ENCODE data around the gene MRPL48.

The MRPL48 gene

DNA sequence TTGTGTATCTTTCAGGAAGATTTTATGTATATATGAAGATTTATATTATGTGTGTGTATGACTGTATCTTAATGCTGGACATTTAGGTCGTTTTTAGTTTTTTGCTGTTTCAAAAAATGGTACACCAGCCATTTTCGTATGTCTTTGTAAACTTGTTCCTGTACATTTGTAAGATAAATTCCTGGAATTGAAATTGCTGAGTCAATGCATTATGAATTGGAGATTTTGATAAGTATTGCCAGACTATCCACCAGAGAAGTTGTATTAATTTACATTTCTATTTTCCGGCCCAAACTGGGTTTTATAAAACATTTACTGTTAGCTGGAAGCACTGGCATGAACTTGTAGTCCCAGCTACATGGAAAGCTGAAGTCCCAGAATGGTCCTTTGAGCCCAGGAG lies 24.6 kb downstream of the MRPL48 start:
- DNase-seq = no peak
- intact Hi-C loops (cut with DNase I) = no loop called here

- no peak for DNase-seq
- intact Hi-C loops (cut with DNase I) = no loop called here
Measured at GRCh38 chr11:73814812-73815211, 27.1 kb downstream of the MRPL48 start.

- no peak for DNase-seq
- intact Hi-C loops (cut with DNase I) = no loop called here
Measured at GRCh38 chr11:73818846-73819245, 31.2 kb downstream of the MRPL48 start.

- no peak for DNase-seq
- intact Hi-C loops (cut with DNase I) = no loop called here
Measured at GRCh38 chr11:73830261-73830660, 42.6 kb downstream of the MRPL48 start.

GRCh38 chr11:73833067-73833466 lies 45.4 kb downstream of the MRPL48 start:
- intact Hi-C loops (cut with DNase I) = no loop called here
- DNase-seq = no peak

GRCh38 chr11:73838443-73839122 lies 50.9 kb downstream of the MRPL48 start:
- intact Hi-C loops (cut with DNase I) = no loop called here
- DNase-seq = no peak

GRCh38 chr11:73839123-73839457 lies 51.4 kb downstream of the MRPL48 start:
- intact Hi-C loops (cut with DNase I) = no loop called here
- DNase-seq = no peak

- intact Hi-C loops (cut with DNase I) = no loop called here
- DNase-seq = no peak
Measured at GRCh38 chr11:73851046-73851764, 63.5 kb downstream of the MRPL48 start.

DNA sequence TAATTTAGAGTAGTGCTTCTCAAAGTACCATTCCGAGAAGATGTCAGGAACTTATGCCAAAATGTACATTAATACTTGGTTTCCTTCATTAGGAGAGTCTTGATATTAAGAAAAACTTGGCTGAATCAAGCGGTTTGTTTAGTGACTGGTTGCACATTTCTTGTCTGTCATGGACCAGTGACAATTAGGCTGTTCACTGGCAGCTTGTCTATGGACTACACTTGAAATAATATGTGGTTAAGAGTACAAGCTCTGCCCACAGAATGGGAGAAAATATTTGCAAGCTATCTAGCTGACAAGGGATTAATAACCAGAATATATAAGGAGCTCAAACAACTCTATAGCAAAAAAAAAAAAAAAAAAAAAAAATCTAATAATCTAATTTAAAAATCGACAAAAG lies 64.4 kb downstream of the MRPL48 start:
- no peak for DNase-seq
- intact Hi-C loops (cut with DNase I) = no loop called here

DNA sequence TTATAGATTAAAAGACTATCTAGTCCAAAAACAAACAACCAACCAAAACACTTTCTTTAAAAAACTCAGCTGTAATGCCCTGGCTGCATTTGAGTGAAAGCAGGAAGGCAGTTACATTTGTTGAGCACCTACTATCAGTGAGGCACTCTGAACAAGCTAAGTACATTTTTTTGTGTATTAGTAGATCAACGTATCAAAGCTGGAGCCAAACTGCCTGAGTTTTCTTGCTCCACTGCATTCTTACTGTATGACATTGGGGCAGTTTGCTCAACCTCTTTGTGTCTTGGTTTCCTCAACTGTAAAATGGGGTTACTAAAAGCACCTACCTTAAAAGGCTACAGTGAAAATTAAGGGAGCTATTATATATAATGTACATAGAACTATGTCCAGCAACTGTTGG lies 67.0 kb downstream of the MRPL48 start:
- no peak for DNase-seq
- intact Hi-C loops (cut with DNase I) = no loop called here

DNA sequence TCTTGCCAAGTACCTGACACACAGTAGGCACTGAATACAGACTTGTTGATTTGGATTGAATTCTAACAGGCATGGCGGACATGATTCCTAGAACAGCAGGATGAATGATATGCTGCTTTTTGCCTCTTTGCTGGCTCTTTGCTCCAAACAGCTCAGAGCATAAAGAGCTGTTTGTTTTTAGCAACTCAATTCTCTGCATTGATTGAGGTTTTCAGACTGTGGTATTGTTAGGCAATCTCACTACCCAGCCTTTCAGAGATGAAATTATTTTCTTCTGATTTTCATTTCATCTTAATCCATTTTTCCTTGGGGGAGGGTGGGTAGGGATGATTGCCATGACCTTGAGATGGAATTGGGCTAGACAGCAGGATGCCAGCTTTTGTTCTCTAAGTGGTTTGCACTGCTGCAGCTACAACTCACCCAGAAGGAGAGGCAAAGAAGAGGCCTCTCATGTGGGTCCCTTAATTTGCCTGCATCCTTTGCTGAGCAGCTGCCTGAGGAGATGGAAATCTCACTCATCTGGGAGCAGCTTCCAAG lies 68.4 kb downstream of the MRPL48 start:
- intact Hi-C loops (cut with DNase I) = no loop called here
- DNase-seq = peak in 34 of 42 donors; percentile 4 to 76 (median 39)

GRCh38 chr11:73859671-73860070 lies 72.0 kb downstream of the MRPL48 start:
- intact Hi-C loops (cut with DNase I) = no loop called here
- DNase-seq = no peak

DNA sequence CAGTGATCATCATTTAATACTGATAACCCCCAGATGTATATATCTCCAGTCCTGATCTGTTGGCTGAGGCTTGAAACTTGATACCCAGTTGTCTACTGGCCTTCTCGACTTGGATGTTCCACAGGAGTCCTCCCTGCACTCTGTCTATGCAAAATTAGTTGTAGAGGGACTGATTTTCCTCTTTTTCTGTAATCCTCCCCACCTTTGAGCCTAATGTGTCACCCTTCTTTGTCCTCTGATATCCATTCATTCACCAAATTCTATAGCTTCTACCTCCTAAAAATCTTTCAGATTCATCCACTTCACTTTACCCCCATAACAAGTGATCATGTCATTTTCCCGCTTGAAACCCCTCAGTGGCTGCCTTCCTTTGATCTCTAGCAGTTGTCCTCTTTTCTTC lies 72.5 kb downstream of the MRPL48 start:
- no peak for DNase-seq
- intact Hi-C loops (cut with DNase I) = no loop called here

- DNase-seq = no peak
- intact Hi-C loops (cut with DNase I) = no loop called here
Measured at GRCh38 chr11:73862986-73863385, 75.3 kb downstream of the MRPL48 start.

DNA sequence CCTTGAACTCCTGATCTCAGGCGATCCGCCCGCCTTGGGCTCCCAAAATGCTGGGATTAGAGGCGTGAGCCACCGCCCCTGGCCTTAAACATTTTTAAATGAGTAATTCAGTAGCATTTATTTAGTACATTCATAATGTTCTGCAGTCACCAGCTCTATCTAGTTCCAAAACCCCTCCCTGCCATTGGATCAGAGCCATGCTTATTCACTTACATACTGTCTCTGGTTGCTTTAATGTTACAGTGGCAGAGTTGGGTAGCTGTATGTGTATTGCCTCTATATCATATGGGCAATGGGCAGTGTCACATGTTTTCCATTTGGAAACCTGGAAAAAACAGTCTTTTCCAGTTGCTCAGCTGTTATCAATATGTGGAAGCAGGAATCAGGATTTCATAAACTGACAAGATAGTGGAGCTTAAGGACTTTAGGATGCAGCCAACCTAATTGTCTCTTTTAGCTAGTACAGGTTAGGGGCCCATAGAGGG lies 78.5 kb downstream of the MRPL48 start:
- DNase-seq = no peak
- intact Hi-C loops (cut with DNase I) = no loop called here

GRCh38 chr11:73866586-73866996 lies 78.9 kb downstream of the MRPL48 start:
- intact Hi-C loops (cut with DNase I) = no loop called here
- no peak for DNase-seq

GRCh38 chr11:73869332-73869949 lies 81.8 kb downstream of the MRPL48 start:
- intact Hi-C loops (cut with DNase I) = no loop called here
- no peak for DNase-seq

- intact Hi-C loops (cut with DNase I) = no loop called here
Measured at GRCh38 chr11:73870261-73870660, 82.6 kb downstream of the MRPL48 start.

DNA sequence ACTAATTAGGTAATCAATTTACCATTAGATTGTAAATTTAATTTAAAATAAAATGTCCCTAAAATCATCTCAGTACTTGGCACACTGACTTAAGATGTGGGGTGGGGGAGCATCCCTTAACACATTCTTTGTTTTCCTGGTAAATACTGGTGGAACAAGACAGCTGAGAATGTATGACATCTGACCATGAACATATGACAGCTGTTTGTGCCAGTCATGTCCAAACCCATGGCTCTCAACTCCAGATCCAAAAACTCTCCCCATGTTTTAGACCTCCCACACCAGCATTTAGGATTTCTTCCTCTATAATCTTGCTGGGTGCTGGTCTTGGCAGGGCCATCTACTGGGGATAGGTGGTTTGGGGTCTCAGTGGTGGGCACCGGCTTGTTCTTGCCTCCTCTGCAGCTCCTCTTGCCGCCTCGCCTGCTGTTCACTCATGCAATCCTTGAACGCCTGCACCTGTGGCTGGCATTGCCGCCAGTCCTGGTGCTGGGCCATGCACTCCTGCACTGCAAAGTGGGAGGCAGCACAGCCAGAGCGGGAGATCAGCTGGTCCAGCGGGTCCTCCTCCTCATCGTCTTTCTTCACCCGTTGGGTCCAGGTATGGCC lies 85.2 kb downstream of the MRPL48 start:
- DNase-seq = no peak
- intact Hi-C loops (cut with DNase I) = no loop called here

More at GRCh38 chr11:73870261-73870660, 82.6 kb downstream of the MRPL48 start:
- DNase-seq = no peak

GRCh38 chr11:73875380-73875779 lies 87.7 kb downstream of the MRPL48 start:
- intact Hi-C loops (cut with DNase I) = loop anchor here (5.0 kb wide), 1 partner anchor 88 kb away; the partner anchor contains the start of gene MRPL48

More at GRCh38 chr11:73875380-73875779, 87.7 kb downstream of the MRPL48 start:
- DNase-seq = no peak
